Femur (tissue), 1 donor: ENCODE data around the gene RPL22L1.
"Not testable (repeated sequence)": the region's sequence is repeated elsewhere in the genome, so short reads cannot be mapped to it uniquely, and the experiment has no call there.

Source experiments
- DNase-seq: peaks from one replicate; pipeline ENCODE4 v3.0.0-alpha.2; 2017

Gene RPL22L1

DNA sequence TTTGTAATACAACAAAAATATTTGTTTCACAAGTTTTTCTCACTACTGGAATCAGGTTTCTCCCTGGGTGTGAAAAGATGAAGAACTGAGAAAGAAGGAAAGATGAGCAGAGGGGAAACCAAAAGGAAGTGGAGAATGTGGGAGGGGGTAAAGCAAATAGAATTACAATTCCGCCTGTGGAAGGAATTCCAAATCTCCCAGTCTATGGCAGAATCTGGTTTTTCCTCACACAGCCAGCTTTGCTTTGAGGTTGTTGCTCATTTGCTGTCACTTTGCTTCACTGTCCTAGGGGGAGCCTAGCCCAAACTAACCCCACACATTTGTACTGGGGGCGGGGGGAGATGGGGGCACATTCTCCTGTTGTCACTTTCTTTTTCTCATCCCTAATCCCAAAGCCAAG lies 43.9 kb downstream of the RPL22L1 start:
- DNase-seq, result no peak

DNA sequence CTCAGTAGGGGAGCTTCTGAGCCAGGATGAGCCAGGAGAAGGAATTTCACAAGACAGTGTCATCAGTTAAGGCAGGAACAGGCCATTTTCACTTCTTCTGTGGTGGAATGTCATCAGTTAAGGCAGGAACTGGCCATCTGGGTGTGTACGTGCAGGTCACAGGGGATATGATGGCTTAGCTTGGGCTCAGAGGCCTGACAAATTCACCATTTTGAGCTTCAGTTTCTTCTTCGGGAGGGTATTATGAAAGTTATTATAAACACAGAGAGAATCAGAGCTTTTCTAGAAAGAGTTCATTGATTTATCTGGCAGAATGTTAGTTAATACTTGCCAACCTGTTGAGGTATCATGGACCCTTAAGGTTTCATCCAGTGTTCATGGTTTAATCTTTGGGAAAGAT lies 46.4 kb downstream of the RPL22L1 start:
- DNase-seq, result not testable (repeated sequence)

DNA sequence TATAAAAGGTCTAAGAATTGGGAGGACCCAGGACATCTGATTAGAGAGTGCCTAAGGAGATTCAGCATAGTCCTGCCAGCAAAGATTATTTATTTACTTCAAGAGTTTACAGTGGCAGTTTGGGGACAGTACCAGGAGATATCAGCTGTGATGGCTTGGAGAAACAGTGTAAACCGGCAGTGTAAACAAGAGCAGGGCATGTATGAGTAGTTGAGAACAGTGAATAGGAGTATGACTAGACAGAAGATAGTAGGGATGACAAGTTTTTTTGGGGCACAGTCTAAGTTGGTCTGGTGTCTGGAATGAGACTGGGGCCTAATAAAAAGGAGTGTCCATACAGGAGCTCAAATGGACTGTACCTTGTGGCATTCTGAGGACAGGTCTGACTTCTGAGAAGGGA lies 51.7 kb downstream of the RPL22L1 start:
- not testable (repeated sequence) for DNase-seq

DNA sequence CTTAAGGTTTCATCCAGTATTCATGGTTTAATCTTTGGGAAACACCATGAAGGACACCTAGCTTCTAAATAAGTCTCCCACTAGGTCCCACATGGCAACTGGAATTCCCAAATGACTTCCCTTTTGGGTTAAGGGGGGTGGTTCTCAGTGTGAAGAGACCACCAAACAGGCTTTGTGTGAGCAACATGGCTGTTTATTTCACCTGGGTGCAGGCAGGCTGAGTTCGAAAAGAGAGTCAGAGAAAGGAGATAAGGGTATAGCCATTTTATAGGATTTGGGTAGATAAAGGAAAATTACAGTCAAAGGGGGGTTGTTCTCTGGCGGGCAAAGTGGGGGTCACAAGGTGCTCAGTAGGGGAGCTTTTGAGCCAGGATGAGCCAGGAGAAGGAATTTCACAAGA lies 52.5 kb downstream of the RPL22L1 start:
- not testable (repeated sequence) for DNase-seq

DNA sequence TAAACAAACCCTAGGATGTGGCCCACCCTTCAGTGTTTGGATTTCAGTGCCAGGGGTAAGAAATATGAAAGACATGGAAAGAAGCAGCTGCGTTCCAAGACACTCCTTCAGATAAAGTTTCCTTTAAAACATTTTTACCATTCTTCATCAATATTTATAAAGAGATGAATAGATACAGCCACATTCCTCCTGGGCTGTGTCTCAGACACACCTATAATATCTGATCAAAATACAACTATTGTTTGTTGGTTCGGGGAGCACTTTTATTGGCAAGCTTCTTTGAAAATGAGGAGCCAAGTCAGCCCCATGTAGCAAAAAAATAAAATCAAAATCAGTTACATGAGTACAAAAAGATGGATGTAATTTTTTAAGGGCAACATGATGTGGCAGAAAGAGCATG lies 53.2 kb downstream of the RPL22L1 start:
- no peak for DNase-seq

DNA sequence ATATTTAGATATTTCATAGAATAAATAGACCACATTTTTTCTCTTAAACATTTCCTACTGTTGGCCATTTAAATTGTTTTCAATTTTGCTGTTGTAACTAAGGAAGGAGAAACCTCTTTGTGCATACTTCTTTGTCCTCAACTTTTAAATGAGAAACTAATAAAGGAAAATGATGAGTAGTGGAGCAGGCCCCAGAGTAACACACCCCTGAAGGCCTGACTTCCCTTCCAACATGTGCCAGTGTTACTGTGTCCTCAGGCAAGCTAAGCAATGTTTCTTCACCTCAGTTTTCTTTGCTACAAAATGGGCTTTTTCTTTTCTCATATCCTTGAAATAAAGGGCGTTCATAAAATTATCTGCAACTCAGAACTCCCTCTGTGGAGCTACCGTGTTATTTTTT lies 53.7 kb downstream of the RPL22L1 start:
- DNase-seq, result no peak

DNA sequence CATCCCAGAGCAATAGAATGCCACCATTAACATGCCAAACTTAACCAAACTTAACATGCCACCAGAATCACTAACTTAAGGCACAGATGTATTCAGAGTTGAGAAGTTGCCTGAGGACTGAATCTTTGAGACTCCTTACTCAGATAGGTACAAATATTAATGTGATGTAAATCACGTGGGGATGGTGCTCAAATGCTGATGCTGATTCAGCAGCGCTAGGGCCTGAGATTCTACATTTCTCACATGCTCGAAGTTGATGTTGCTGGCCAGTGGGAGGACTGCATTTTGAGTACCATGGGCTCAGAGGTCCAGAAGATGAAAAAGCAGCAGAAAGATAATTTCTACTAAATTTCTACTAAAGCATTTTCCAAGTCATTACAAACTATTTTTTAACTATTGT lies 54.1 kb downstream of the RPL22L1 start:
- no peak for DNase-seq

DNA sequence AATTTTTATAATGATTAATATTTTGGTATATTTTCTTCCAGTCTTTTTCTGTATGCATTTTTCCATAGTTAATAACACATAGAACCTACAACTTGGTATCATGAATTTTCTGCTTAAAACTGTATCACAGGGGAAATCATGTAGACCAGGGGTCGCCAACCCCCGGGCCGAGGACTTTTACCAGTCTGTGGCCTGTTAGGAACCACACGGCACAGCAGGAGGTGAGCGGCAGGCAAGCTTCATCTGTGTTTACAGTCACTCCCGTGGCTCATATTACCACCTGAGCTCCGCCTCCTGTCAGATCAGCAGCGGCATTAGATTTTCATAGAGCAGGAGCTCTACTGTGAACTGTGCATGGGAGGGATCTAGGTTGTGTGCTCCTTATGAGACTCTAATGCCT lies 54.7 kb downstream of the RPL22L1 start:
- no peak for DNase-seq
